ENCODE results near the gene RYR2. TPM values are rescaled to one million over a fixed set of nuclear protein-coding genes. Genes with fewer than 3 reads are reported as not detected.

The RYR2 gene
- total RNA-seq, 3 donors from 2014 or later = 0.16 to 0.59 (median 0.33) TPM

- Histone ChIP-seq H3K36me3 (no peaks in the 10 kb centered on the region), H3K4me3 (no peak overlapping the region), H3K4me1 (no peaks in the 10 kb centered on the region), H3K27ac (no peak overlapping the region), H3K27me3 (no peaks in the 10 kb centered on the region), H3K9me3 (no peaks in the 10 kb centered on the region)
- intact Hi-C loops (cut with DNase I; ENCODE audit: low total_unique reads) = no loop called here
- no peak for TF ChIP-seq POLR2A (IDR thresholded peaks at IDR 0.05)
- TF ChIP-seq POLR2AphosphoS5 (IDR thresholded peaks at IDR 0.05) = no peak
- no peak for TF ChIP-seq CTCF (IDR thresholded peaks at IDR 0.05)
- no peak for DNase-seq (ENCODE audit: low spot score in 2 of 2)
Observed at GRCh38 chr1:237566581-237566980, 524.6 kb downstream of the RYR2 start.

GRCh38 chr1:237568955-237569354 lies 527.0 kb downstream of the RYR2 start:
- Histone ChIP-seq H3K4me1 (no peaks in the 10 kb centered on the region), H3K36me3 (no peaks in the 10 kb centered on the region), H3K27ac (no peak overlapping the region), H3K9me3 (no peaks in the 10 kb centered on the region), H3K4me3 (no peak overlapping the region), H3K27me3 (no peaks in the 10 kb centered on the region)
- no peak for TF ChIP-seq POLR2A (IDR thresholded peaks at IDR 0.05)
- TF ChIP-seq POLR2AphosphoS5 (IDR thresholded peaks at IDR 0.05) = no peak
- no peak for TF ChIP-seq CTCF (IDR thresholded peaks at IDR 0.05)
- intact Hi-C loops (cut with DNase I; ENCODE audit: low total_unique reads) = no loop called here
- DNase-seq (ENCODE audit: low spot score in 2 of 2) = no peak

- Histone ChIP-seq H3K27ac (no peak overlapping the region), H3K9me3 (peaks cover 0 to 14% of the 10 kb centered on the region in 2 donors), H3K27me3 (no peaks in the 10 kb centered on the region), H3K36me3 (no peaks in the 10 kb centered on the region), H3K4me3 (no peak overlapping the region), H3K4me1 (no peaks in the 10 kb centered on the region)
- TF ChIP-seq POLR2A (IDR thresholded peaks at IDR 0.05) = no peak
- no peak for TF ChIP-seq CTCF (IDR thresholded peaks at IDR 0.05)
- TF ChIP-seq POLR2AphosphoS5 (IDR thresholded peaks at IDR 0.05) = no peak
- intact Hi-C loops (cut with DNase I; ENCODE audit: low total_unique reads) = no loop called here
- DNase-seq (ENCODE audit: low spot score in 2 of 2) = no peak
Observed at GRCh38 chr1:237570530-237570929, 528.5 kb downstream of the RYR2 start.

GRCh38 chr1:237574536-237574935 lies 532.6 kb downstream of the RYR2 start:
- H3K4me1 ChIP-seq = no peaks in the 10 kb centered on the region
- H3K4me3 ChIP-seq = no peak overlapping the region
- no peak for TF ChIP-seq POLR2A (IDR thresholded peaks at IDR 0.05)
- no peak for TF ChIP-seq POLR2AphosphoS5 (IDR thresholded peaks at IDR 0.05)
- TF ChIP-seq CTCF (IDR thresholded peaks at IDR 0.05) = no peak
- H3K27ac ChIP-seq = no peak overlapping the region
- no peaks in the 10 kb centered on the region for H3K36me3 ChIP-seq
- no peak for DNase-seq (ENCODE audit: low spot score in 2 of 2)
- no peaks in the 10 kb centered on the region for H3K27me3 ChIP-seq
- peaks cover 0 to 31% of the 10 kb centered on the region in 2 donors for H3K9me3 ChIP-seq
- intact Hi-C loops (cut with DNase I; ENCODE audit: low total_unique reads) = no loop called here

GRCh38 chr1:237578540-237578939 lies 536.6 kb downstream of the RYR2 start:
- DNase-seq (ENCODE audit: low spot score in 2 of 2) = no peak
- no peaks in the 10 kb centered on the region for H3K36me3 ChIP-seq
- no peak overlapping the region for H3K27ac ChIP-seq
- no peak for TF ChIP-seq CTCF (IDR thresholded peaks at IDR 0.05)
- TF ChIP-seq POLR2AphosphoS5 (IDR thresholded peaks at IDR 0.05) = no peak
- no peak for TF ChIP-seq POLR2A (IDR thresholded peaks at IDR 0.05)
- intact Hi-C loops (cut with DNase I; ENCODE audit: low total_unique reads) = no loop called here
- no peak overlapping the region for H3K4me3 ChIP-seq
- no peaks in the 10 kb centered on the region for H3K27me3 ChIP-seq
- no peaks in the 10 kb centered on the region for H3K4me1 ChIP-seq
- H3K9me3 ChIP-seq = peaks cover 0 to 41% of the 10 kb centered on the region in 2 donors

All from breast epithelium (tissue), 4 donors.